ENCODE results near the gene TOR4A.
"Not testable (repeated sequence)": the region's sequence is repeated elsewhere in the genome, so short reads cannot be mapped to it uniquely, and the experiment has no call there.

TOR4A gene

DNA sequence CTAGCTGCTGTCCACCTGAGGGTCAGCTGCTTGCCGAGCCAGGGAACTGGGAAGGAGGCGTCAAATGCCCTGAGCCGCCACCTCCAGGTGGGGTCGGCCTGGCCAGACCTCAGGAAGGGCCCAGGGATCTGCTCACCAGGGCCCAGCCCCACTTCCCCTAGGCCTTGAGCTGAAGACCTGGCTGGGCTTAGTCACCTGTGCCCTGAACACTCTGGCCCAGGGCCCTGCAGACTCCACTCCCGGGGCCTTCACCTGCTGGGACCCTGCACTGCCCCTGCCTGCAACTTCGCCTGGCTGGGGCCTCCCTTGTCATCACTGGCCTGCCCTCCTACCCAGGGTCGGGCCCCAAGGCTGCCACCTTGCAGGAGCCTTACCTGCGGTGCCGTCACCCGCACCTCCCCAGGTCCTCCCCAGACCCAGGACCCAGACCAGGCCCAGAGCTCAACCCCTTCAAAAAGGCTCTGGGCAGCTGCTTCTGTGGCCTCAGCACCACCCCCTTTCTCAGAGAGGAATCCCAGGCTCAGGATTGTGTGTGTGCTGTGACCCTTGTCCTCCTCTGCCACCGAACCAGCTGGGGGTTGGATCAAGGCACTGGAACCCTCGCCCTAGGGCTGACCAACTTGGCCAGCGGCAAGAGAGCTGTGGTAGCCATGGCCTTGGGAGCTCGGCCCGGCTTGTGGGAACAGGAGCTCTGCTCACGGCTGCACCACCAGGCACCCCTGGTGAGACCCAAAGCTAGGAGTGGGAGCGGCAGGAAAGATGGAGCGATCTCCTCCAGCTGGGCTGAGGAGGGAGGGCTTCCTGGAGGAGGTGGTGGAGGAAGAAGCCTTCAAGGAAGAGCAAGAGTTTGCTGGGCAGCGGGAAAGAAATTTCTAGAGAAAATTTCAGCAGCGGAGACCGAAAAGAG lies 23.6 kb upstream of the TOR4A start:
- DNase-seq = no peak

DNA sequence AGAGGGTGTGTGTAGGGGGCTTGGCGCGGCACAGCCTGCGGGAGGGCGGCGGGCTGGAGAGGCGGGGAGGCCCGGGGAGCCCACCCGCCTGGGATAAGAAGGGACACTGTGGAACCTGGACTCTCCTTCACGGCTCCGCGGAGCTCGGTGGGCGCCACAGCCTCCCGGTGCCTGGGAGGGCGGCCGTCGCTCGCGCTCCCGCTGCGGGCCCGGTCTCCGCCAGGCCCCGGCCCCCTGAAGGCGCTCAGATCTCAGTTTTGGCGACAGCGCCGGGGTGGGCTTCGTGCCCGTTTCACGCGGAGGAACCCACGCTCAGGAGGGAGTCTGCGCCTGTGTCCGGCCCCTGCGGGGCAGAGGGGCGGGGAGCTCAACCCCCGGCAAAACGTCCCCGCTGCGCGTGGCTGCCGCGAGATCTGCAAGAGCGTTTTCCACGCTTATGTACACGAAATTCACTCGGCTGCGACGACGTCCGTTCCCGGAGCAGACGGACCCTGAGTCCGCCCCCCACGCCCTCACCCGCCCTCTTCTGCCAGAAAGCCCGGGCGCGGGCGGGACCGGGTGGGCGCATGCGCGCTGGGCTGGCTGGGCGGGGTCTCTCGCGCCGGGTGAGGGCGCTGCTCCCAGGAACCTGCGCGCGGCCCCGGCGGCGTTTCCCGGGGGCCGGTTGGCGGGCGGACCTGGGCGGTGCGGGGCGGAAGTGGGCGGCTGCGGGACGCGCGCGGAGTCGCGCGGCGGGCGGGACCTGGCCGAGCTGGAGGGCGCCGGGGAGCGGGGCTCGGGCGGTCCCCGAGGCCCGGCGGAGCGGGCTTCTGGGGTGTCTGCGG lies 22.7 kb upstream of the TOR4A start, which contains the start of gene NELFB:
NELFB (plus strand) TSS at position 704 of the 824 bp plus-strand sequence.
- DNase-seq = peak; percentile 69

DNA sequence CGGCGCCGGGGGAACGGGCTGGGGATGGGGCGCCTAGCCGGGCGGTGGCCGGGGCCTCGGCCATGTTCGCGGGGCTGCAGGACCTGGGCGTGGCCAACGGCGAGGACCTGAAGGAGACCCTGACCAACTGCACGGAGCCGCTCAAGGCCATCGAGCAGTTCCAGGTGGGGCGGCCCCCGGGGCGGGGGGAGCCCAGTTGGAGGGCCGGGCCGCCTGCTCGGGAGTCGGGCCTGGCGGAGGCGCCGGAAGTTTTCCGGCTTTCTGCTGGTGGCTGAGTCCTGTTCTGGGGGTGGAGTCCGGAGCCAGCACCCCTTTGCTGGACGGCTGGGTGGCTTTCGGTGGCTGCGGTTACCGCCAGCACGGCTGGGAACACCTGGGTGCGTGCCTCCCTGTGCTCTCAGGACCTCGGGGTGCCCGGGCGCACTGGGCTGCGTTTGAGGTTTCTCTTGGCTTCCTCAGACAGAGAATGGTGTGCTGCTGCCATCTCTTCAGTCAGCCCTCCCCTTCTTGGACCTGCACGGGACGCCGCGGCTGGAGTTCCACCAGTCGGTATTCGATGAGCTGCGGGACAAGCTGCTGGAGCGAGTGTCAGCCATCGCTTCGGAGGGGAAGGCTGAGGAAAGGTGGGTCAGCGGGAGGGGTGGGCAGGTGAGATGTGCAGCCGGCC lies 21.9 kb upstream of the TOR4A start:
- no peak for DNase-seq

DNA sequence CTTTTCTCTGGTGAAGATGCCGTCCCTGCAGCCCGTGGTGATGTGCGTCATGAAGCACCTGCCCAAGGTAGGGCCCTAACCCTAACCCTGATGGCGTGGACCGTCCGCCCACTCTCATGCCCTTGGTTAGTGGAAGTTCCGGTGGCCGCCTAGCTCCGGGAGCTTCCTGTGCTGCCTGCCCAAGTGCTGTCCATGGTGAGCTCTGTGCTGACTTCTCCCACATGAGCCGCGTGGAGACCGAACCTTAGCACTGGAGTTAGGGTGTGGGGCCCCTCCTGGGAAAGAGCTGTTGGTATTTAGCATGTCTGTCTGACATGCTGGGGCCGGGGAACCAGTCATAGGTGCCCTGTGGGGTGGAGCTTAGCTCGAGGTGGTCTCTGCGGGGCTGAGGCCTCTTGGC lies 21.2 kb upstream of the TOR4A start:
- DNase-seq = no peak

DNA sequence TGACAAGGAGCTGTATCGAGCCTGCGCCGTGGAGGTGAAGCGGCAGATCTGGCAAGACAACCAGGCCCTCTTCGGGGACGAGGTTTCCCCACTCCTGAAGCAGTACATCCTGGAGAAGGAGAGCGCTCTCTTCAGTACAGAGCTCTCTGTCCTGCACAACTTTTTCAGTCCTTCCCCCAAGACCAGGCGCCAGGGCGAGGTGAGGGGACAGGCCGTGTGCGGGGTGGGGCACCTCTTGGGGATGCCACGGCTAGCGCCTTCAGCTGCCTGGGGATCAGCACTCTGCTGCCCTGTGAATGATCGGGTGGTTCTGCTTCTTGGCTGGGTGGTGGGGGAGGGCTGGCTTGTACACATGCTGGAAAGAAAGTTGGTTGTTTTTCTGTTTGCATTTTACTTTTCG lies 20.7 kb upstream of the TOR4A start:
- DNase-seq = no peak

DNA sequence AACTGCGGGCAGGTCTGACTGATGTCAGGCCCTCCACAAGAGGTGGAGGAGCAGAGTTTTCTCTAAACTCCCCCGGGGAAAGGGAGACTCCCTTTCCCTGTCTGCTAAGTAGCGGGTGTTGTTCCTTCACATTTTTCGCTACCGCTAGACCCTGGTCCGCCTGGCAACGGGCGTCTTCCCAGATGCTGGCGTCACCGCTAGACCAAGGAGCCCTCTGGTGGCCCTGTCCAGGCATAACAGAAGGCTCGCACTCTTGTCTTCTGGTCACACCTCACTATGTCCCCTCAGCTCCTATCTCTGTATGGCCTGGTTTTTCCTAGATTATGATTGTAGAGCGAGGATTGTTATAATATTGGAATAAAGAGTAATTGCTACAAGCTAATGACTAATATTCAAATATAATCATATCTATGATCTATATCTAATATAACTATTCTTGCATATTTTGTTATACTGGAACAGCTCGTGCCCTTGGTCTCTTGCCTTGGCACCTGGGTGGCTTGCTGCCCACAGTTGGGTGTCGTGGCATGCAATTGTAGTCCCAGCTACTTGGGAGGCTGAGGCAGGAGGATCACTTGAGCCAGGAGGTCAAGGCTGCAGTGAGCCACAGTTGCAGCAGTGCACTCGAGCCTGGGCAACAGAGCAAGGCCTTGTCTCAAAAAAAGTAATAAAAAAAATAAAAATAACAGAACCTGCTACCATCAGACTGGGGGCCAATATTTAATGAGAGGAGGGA lies 15.2 kb upstream of the TOR4A start:
- not testable (repeated sequence) for DNase-seq

DNA sequence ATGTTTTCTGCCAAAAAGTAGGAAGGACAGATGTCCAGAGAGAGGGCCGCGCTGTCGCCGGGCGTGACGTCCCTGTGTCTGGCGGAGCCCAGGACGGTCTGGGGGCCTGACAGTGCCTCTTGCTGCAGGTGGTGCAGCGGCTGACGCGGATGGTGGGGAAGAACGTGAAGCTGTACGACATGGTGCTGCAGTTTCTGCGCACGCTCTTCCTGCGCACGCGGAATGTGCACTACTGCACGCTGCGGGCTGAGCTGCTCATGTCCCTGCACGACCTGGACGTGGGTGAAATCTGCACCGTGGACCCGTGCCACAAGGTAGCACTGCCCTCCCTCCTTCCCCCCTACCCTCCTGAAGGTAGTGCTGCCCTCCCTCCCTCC lies 14.6 kb upstream of the TOR4A start:
- DNase-seq = no peak

DNA sequence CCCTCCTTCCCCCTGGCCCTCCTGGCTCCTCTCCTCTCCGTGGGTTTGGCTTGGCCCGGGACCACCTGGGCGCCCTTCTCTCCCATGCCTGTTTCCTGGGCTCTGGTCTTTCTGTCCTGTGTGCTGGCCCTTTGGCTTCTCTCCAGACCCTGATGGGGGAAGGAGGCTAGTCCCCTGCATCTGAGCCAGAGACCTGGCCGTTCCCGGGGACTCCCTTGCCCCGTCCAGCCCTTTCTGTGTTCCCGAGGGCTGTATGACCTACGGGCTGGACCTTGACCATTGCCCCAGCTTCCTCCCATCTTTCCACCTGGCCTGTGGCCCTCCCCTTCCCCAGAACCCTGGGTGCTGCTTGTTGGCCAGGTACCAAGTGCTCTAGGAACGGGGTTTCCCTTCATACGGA lies 14.0 kb upstream of the TOR4A start:
- DNase-seq = no peak

DNA sequence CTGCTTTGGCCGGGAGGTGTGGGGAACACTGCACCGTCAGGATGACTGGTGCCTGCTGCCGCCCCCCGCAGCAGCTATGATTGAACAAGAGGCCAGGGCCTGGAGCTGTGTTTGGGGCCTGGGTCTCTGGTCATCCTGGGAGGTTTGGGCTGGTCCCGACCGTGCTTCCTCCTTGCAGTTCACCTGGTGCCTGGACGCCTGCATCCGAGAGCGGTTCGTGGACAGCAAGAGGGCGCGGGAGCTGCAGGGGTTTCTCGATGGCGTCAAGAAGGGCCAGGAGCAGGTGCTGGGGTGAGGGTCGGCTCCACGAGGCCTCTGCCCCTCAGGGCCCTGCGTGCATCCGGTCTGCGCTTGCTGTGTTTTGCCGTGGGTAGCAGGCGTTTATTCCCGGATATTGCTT lies 13.5 kb upstream of the TOR4A start:
- no peak for DNase-seq

DNA sequence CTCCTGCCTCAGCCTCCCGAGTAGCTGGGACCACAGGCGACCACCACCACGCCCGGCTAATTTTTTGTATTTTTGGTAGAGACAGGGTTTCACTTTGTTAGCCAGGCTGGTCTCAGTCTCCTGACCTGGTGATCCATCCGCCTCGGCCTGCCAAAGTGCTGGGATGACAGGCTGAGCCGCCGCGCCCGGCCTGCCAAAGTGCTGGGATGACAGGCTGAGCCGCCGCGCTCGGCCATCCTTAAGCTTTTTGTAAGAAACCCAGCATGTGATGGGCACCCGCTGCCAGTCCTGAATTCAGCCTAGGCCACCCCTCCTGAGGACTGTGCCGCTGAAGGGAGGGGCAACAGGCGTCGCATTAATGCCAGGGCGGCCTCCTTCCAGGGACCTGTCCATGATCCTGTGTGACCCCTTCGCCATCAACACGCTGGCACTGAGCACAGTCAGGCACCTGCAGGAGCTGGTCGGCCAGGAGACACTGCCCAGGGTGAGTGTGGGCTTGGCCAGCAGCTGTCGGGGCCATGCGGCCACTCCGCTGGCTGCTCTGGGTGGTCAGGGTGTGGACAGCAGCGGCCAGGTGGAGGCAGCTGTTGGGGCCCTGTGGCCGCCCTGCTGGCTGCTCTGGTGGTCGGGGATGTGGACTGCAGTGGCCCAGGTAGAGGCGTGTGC lies 11.9 kb upstream of the TOR4A start:
- no peak for DNase-seq

DNA sequence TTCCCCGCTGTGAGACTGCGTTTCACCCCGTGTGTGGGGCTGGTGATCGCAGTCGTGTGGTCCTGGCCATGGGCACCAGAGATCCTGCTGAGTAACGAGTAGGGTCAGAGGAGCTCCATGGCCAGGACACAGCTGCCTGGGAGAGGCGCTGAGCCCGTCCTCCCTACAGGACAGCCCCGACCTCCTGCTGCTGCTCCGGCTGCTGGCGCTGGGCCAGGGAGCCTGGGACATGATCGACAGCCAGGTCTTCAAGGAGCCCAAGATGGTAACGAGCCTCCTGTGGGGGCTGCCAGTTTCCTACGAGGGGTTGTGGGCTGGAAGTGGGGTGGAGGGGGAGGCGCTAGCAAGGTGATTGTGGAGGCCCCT lies 11.4 kb upstream of the TOR4A start:
- DNase-seq = no peak

DNA sequence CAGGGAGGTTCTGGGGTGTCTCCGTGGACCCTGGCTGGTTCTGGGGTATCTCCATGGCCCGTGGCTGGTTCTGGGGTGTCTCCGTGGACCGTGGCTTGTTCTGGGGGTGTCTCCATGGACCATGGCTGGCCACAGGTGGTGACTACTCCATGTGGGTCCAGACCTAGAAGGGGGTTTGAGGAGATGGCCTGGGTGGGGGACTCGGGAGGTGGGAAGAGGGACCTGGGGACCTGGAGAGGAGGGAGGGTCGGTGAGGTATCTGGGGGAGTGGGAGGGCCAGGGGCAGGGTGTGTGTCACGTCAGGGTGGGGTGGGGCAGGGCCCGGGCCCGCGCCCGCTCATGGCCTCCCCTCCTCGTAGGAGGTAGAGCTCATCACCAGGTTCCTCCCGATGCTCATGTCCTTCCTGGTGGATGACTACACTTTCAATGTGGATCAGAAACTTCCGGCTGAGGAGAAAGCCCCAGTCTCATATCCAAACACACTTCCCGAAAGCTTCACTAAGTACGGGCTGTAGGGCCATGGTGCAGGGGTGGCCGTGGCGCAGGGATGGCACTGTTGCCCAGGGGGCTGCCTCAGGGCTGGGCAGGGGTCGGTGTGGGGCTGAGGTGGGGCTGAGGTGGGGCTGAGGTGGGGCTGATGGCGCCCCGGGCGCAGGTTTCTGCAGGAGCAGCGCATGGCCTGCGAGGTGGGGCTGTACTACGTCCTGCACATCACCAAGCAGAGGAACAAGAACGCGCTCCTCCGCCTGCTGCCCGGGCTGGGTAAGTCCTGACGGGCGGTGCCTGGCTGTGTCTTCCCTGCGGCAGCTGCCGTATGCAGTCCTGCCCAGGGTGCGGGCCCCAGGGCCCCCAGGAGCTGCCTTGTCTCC lies 10.7 kb upstream of the TOR4A start:
- DNase-seq = no peak

DNA sequence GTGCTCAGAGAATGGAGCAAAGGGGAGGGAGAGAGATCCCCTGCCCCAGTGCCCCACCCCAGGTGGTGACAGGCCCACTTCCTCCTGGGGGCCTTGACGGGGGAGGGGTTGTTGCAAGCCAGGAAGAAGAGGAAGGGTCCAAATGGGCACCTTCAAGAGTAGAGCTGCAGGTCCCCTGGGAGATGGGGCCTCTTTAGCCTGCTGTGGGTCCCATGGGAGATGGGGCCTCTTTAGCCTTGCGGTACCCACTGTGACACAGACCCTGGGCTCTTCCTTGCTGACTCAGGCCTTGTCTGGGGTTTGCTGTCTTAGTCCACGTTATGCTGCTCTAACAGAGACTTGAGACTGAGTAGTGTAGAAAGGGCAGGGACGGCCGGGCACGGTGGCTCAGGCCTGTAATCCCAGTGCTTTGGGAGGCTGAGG lies 9.6 kb upstream of the TOR4A start:
- no peak for DNase-seq

DNA sequence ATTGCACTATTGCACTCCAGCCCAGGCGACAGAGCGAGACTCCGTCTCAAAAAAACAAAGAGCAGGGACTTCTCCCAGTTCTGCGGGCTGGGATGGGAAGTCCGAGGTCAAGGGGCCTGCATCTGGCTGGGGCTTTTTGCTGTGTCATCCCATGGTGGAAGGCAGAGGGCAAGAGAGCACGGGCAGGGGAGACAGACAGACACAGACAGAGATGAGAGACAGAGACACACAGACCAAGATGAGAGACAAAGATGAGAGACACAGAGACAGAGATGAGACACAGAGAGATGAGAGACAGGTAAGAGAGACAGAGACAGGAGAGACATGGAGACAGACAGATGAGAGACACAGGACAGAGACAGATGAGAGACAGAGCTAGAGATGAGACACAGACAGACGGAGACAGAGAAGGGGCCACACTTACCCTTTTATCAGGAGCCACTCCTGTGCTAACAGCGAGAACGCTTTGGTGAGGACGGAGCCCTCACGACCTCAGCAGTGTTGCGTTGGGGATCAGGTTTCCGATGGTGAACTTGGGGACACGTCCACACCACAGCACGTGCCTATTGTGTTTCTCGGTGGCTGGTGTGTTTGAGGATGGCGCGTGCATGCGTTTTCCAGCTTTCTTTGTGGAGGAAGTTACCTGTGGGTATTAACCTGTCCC lies 8.9 kb upstream of the TOR4A start:
- DNase-seq = no peak

DNA sequence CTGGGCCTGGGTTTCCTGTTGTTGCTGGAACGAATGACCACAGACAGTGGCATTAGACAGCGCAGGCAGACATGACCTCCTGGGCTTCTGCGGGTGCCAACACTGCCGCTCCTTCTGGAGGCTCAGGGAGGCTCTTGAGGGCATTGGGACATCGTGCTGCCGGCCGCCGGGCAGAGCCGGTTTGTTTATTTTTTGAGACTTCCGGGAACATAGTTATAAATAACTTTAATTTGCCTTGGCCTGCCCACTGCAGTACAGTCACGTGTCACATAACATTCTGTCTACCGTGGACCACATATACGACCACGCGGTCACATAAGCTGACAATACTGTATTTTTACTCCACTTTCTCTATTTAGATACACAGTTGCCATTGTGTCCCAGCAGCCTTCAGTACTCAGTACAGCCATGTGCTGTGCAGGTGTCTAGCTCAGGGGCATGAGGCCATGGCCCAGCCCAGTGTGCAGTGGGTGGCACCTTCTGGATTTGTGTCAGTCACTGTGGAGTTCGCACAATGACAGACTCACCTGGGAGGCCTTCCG lies 8.2 kb upstream of the TOR4A start:
- DNase-seq = no peak

DNA sequence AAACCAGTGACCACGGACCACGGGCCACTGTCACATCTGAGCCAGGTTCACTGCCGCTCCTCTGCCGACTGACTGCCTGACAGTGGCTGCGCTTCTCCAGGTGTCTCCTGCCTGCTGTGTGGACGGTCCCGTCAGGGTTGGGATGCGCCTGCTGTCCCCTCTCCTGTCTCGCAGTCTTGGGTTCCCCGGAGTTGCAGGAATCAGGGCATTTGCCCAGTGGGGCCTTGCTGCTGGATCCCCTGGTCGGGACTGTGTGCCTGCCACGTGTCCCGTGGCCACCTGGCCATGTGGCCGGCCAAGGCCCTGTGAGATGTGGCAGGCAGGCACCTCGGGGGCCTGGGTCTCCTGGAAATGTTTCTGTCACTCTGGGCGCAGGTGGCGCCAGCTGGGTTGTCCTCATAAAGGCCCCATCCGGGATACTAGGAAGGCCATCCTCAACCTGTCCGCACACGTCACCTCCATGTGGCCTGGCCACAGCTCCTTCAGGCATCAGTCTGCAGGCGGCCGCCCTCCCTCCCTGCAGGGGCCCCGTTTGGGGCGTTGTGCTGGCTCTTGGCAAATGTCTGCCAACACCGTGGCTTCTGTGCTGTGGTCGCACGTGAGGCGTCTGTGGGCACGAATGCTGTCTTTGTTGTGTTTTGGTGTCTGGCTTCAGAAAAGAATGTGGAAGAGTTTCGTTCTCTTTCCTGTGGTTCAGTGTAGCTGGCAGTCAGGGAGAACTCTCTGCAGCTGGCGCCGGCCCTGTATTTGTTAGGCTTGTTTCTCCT lies 6.4 kb upstream of the TOR4A start:
- DNase-seq = no peak

DNA sequence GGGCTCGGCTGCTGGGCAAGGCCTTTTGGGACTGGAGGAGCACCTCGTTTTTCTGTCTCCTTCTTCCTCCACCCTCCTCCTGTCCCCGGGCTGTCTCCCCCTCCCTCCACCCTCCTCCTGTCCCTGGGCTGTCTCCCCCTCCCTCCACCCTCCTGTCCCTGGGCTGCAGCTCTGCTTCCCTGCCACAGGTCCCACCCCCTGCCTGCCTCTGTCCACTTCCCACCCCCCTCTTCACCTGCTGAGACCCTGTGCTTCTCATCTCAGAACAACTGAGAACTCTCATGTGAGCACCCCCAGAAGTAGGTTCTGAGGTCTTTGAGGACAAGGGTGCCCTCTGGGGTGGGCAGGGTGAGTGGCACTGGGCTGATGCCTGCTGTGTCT lies 5.8 kb upstream of the TOR4A start:
- DNase-seq = no peak

DNA sequence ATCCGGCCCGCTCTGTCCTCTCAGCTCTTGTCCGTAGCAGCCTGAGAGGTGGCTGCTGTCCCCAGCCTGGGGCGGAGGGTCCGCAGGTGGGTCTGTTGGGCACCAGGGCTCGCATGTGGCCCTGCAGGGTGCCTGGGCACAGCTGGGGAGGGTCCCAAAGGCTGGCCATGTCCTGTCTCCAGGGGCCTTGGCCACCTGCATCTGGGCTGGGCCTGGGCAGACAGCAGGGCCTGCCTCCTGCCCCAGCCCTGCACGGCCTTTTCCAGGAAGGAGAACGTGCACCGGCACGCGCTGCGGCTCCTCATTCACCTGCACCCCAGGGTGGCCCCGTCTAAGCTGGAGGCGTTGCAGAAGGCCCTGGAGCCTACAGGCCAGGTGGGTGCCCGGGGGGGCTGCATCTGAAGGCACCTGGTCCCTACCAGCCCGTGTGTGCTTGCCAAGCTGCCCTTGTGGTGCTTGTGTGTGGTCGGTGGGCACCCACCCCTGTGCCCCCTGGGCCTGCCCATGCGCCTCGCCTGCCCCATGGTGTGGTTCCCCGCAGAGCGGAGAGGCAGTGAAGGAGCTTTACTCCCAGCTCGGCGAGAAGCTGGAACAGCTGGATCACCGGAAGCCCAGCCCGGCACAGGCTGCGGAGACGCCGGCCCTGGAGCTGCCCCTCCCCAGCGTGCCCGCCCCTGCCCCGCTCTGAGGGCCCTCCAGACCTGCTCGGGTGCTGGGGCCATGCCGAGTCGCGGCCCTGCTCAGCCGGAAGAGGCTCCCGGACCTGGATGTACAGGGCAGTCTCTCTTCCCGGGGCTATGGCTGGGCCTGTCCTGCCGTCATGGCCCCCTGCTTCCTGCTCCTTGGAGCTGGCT lies 5.1 kb upstream of the TOR4A start:
- DNase-seq = no peak

DNA sequence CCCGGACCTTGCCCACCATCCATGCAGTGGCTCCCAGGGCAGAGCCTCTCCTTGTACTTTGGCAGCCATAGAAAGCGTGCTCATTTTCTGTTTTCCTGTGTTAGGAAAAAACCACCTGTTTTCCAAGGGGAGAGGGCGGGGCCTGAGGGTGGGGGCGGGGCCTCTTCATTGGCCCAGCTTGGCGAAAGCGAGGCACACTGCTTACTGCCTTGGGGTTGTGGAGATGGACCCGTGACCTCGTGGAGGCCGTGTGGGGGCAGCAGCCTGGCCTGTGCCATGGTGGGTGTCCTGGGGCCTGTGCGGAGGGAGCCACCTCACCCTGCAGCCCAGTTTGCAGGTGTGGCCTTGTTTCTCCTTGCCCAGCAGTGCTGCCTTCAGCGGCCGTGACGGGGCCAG lies 4.4 kb upstream of the TOR4A start:
- DNase-seq = no peak

Data from amniotic stem cell (primary cell).